ENCODE measurements around the gene PARVB.

Gene PARVB

DNA sequence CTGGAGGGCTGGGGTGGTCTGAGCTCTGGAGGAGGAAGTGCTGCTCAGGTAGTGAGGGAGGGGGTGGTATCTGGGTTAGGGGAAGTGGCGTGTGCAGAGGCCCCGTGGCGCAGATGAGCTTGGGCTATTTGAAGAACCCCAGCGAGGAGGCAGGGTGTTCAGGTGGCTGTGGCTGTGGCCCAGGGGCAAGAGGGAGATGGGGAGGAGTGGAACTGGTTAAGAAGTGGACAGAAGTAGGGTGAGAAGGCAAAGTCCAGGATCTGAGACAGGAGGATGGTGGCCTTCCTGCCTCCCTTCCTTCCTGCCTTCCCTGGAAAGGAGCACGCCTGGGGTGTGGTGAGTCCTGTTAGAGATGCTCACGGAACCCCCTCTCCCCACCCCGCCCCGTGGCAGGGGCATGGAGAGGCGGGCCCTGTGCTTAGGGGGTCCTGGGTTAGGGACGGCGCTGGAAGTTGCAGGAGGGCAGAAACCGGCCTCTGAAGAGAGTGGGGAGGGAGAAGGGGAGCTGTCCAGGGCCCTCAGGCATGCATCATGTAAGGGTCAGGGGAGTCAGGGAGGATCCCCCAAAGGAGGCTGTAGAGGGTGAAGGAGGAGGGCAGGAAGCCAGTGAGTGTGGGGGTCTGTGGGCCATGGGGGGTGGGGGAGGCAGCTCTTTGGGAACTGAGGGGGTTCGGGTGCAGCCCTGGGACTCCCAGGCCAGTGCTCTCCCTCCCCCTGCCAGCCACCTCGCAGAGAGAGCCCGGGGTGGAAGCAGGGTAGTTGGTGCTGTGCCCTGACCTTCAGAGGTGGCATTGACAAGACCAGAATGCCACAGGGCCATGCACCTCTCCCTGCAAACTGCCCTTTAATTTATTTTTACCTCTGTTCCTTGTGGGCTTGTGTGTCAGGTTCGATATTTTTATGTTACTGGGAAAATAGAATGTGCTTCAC is 92.9 kb downstream of the PARVB start:
- TF ChIP-seq, protein P1, sequence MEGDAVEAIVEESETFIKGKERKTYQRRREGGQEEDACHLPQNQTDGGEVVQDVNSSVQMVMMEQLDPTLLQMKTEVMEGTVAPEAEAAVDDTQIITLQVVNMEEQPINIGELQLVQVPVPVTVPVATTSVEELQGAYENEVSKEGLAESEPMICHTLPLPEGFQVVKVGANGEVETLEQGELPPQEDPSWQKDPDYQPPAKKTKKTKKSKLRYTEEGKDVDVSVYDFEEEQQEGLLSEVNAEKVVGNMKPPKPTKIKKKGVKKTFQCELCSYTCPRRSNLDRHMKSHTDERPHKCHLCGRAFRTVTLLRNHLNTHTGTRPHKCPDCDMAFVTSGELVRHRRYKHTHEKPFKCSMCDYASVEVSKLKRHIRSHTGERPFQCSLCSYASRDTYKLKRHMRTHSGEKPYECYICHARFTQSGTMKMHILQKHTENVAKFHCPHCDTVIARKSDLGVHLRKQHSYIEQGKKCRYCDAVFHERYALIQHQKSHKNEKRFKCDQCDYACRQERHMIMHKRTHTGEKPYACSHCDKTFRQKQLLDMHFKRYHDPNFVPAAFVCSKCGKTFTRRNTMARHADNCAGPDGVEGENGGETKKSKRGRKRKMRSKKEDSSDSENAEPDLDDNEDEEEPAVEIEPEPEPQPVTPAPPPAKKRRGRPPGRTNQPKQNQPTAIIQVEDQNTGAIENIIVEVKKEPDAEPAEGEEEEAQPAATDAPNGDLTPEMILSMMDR (IDR thresholded peaks at IDR 0.05; ENCODE audit: insufficient read depth, missing control alignments), result no peak
- FAIRE-seq, result no peak
- DNase-seq (ENCODE audit: insufficient read length, low spot score), result no peak

GRCh38 chr22:44117746-44118145 is 93.6 kb downstream of the PARVB start:
- FAIRE-seq, result no peak
- TF ChIP-seq, protein P1 (IDR thresholded peaks at IDR 0.05; ENCODE audit: insufficient read depth, missing control alignments), result no peak
- no peak for DNase-seq (ENCODE audit: insufficient read length, low spot score)

GRCh38 chr22:44118645-44119315 is 94.7 kb downstream of the PARVB start:
- FAIRE-seq (no peak), DNase-seq (ENCODE audit: insufficient read length, low spot score) (no peak)
- TF ChIP-seq, protein P1 (IDR thresholded peaks at IDR 0.05; ENCODE audit: insufficient read depth, missing control alignments), result no peak

DNA sequence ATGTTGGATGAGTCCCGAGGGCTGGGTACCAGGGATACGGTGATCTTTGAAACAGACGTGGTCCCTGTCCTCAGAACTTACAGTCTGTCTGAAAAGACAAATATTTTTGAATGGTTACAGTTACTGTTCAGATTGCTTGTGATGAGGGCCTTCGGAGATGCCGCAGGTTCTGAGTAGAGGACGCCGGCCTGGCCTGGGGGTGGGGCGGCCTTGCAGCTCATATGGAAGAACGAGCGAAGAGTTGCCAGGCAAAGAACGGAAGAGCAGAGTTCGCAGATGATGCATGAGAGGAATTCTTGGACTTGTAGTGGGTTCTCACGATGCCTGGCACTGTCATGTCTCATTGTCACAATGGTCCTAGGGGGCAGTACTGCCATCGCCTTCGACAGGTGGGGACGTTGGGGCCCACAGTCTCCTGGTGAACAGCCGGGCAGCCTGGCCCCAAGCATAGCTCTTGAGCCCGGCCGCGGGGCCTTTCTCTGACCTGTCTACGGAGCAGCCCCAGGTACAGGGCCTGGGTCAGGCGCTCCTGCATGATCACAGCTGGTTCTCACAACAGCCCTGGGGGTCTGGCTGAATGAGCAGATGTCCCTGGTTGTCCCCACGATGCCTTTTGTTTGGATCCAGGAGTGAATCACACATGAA is 95.7 kb downstream of the PARVB start:
- no peak for FAIRE-seq
- no peak for DNase-seq (ENCODE audit: insufficient read length, low spot score)
- TF ChIP-seq, protein P1 (IDR thresholded peaks at IDR 0.05; ENCODE audit: insufficient read depth, missing control alignments), result no peak

- DNase-seq (ENCODE audit: insufficient read length, low spot score) (no peak), FAIRE-seq (no peak)
- TF ChIP-seq, protein P1 (IDR thresholded peaks at IDR 0.05; ENCODE audit: insufficient read depth, missing control alignments), result no peak
Observed at GRCh38 chr22:44120314-44120704, 96.2 kb downstream of the PARVB start.

DNA sequence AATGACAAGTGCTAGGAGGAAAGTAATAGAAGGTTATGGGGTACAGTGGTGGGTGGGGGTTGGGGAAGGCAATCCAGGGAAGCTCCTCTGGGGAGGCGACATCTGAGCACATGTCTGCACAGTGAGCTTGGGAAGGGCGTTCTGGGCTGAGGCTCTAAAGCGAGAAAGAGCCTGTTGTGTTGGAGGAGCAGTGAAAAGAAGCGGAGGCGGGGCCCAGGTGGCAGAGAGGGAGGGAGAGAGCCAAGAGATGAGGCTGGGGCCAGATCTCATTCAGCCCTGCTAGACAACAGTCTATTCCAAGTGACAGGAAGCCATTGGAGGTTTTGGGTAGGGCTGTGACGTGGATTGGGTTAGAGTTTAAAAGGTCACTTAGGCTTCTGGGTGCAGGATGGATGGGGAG is 101.3 kb downstream of the PARVB start:
- DNase-seq (ENCODE audit: insufficient read length, low spot score) (no peak), FAIRE-seq (no peak)
- TF ChIP-seq, protein P1 (IDR thresholded peaks at IDR 0.05; ENCODE audit: insufficient read depth, missing control alignments), result no peak
